Endothelial cell of umbilical vein (primary cell): ENCODE data around the gene TNS1. TPM values are rescaled to one million over a fixed set of nuclear protein-coding genes. Genes with fewer than 3 reads are reported as not detected.

Source experiments
- BruUV-seq: library from RNA; stranded (reverse); fragments of 400-500 nt; replicated peaks from 2 replicates; lab custom pipeline; 2021; lab: Mats Ljungman, UMichigan
- CTCF ChIA-PET: fragments of 300-600, 350-600 bp; sonication (Branson Sonifier 250); formaldehyde crosslinking; loops from one replicate; lab custom pipeline; 2021; ENCODE audit warnings: antibody characterized with exemption, inconsistent platforms; lab: Charles Lee
- POLR2A ChIA-PET: fragments of 300-600, 350-600 bp; sonication (Branson Sonifier 250); formaldehyde crosslinking; loops from one replicate; lab custom pipeline; 2021; ENCODE audit warnings: antibody characterized with exemption, inconsistent platforms; lab: Charles Lee
- DNase-seq: peaks from one replicate; pipeline ENCODE4 v3.0.0-alpha.2; 2011; ENCODE audit warnings: low read depth, low spot score
- FAIRE-seq: peaks from 2 replicates; lab custom pipeline; 2011; peaks lifted over from hg19 to GRCh38; lab: Jason Lieb, UNC
- H2AFZ ChIP-seq: 2 replicates; pipeline ENCODE4 v1.6.0; 2012; ENCODE audit warnings: low read depth, low read length, control low read depth, inconsistent platforms
- H3K27ac ChIP-seq: 2 replicates; pipeline ENCODE4 v1.5.1; 2011; ENCODE audit warnings: low read depth, mild to moderate bottlenecking, control low read depth, low read length, moderate library complexity; ENCODE audit not compliant: insufficient read depth
- H3K27me3 ChIP-seq, 2 experiments: 2 replicates each; pipeline versions ENCODE4 v1.6.0 to v1.6.1; 2011; ENCODE audit warnings: low read length in 2 of 2, mixed read lengths in 1 of 2; ENCODE audit not compliant: control insufficient read depth in 2 of 2, insufficient read depth in 2 of 2
- H3K36me3 ChIP-seq, 2 experiments: 2 replicates in 1 of 2; 3 replicates in 1 of 2; pipeline ENCODE4 v1.5.1; 2011; ENCODE audit warnings: low read length in 2 of 2, mild to moderate bottlenecking in 1 of 2, moderate library complexity in 1 of 2; ENCODE audit not compliant: control insufficient read depth in 2 of 2, insufficient read depth in 2 of 2; ENCODE audit errors: extremely low read depth in 1 of 2
- H3K4me1 ChIP-seq: 3 replicates; pipeline ENCODE4 v1.5.1; 2011; ENCODE audit warnings: mild to moderate bottlenecking, low read length; ENCODE audit not compliant: control insufficient read depth, insufficient read depth; ENCODE audit errors: extremely low read depth
- H3K4me2 ChIP-seq: 2 replicates; pipeline ENCODE4 v1.6.1; 2011; ENCODE audit warnings: low read length, control low read depth, mixed read lengths; ENCODE audit not compliant: insufficient read depth
- H3K4me3 ChIP-seq, 3 experiments: fragments of 200-600 bp in 1 of 3; sonication (generic), shearing (Covaris generic) in 1 of 3; replicated peaks in 1 of 3; 2 replicates each; pipeline ENCODE4 v1.5.1; 2011 to 2016; ENCODE audit warnings: control low read depth in 3 of 3, low read length in 3 of 3, mild to moderate bottlenecking in 2 of 3, inconsistent platforms in 1 of 3, low read depth in 1 of 3, moderate library complexity in 1 of 3; ENCODE audit not compliant: insufficient read depth in 1 of 3
- H3K79me2 ChIP-seq: 2 replicates; pipeline ENCODE4 v1.6.0; 2012; ENCODE audit warnings: low read length, inconsistent platforms; ENCODE audit not compliant: control insufficient read depth, insufficient read depth
- H3K9ac ChIP-seq: replicated peaks from 2 replicates; pipeline ENCODE3; 2011; ENCODE audit warnings: low read length, control low read depth; ENCODE audit not compliant: insufficient read depth; ENCODE audit errors: extremely low read depth
- H3K9me1 ChIP-seq: replicated peaks from 3 replicates; pipeline ENCODE4 v1.6.0; 2011; ENCODE audit warnings: mild to moderate bottlenecking, low read length; ENCODE audit not compliant: control insufficient read depth, insufficient read depth; ENCODE audit errors: extremely low read depth
- H3K9me3 ChIP-seq: replicated peaks from 2 replicates; pipeline ENCODE4 v1.5.1; 2012; ENCODE audit warnings: low read length, inconsistent platforms; ENCODE audit not compliant: control insufficient read depth, insufficient read depth
- H4K20me1 ChIP-seq: replicated peaks from 2 replicates; pipeline ENCODE3; 2011; ENCODE audit warnings: mild to moderate bottlenecking, low read length; ENCODE audit not compliant: control insufficient read depth, insufficient read depth; ENCODE audit errors: extremely low read depth
- CTCF ChIP-seq, 2 donors: IDR thresholded peaks; 1 replicate in 1 of 2; 2 replicates in 1 of 2; pipeline ENCODE4 v1.5.1; 2011; ENCODE audit warnings: low read length in 2 of 2, mild to moderate bottlenecking in 2 of 2, moderate library complexity in 2 of 2, control low read depth in 1 of 2, inconsistent platforms in 1 of 2, low read depth in 1 of 2; ENCODE audit not compliant: insufficient read depth in 1 of 2; ENCODE audit errors: extremely low read depth in 1 of 2
- EZH2 ChIP-seq: IDR thresholded peaks from 2 replicates; pipeline ENCODE4 v1.6.1; 2012; ENCODE audit warnings: borderline replicate concordance, low read depth, mild to moderate bottlenecking, moderate library complexity, low read length, inconsistent platforms; ENCODE audit not compliant: severe bottlenecking
- FOS ChIP-seq: IDR thresholded peaks from 2 replicates; pipeline ENCODE4 v1.6.1; 2011; ENCODE audit warnings: mild to moderate bottlenecking, low read length, moderate library complexity, borderline replicate concordance; ENCODE audit not compliant: insufficient read depth
- GATA2 ChIP-seq: IDR thresholded peaks from 2 replicates; pipeline ENCODE4 v1.7.0; 2011; ENCODE audit warnings: low read depth, mild to moderate bottlenecking, moderate library complexity, mixed read lengths, low read length; ENCODE audit not compliant: insufficient read length, insufficient read depth
- JUN ChIP-seq: IDR thresholded peaks from 2 replicates; pipeline ENCODE4 v1.6.1; 2011; ENCODE audit warnings: borderline replicate concordance, low read depth; ENCODE audit not compliant: insufficient read length, insufficient read depth
- MAX ChIP-seq: IDR thresholded peaks from 2 replicates; pipeline ENCODE4 v1.6.1; 2011; ENCODE audit not compliant: insufficient read depth, insufficient read length
- MYC ChIP-seq: IDR thresholded peaks from one replicate; pipeline ENCODE4 v1.6.1; 2011; ENCODE audit warnings: mild to moderate bottlenecking, low read depth, low read length
- POLR2A ChIP-seq: IDR thresholded peaks from 2 replicates; pipeline ENCODE4 v1.6.1; 2012; ENCODE audit warnings: low read depth, mild to moderate bottlenecking, control low read depth, low read length
- POLR2AphosphoS5 ChIP-seq: IDR thresholded peaks from 2 replicates; pipeline ENCODE4 v1.6.1; 2012; ENCODE audit warnings: low read depth, mild to moderate bottlenecking, control low read depth, low read length, moderate library complexity; ENCODE audit not compliant: insufficient read depth
- dilution Hi-C: fragments of 300-500 bp; cut with MboI; formaldehyde crosslinking; loops from one replicate; pipeline ENCODE4 v1.15.0; 2019; ENCODE audit warnings: low sequenced_read_pairs; ENCODE audit not compliant: extremely low pct_ligation_motif_present
- intact Hi-C: fragments of 100-400 bp; cut with micrococcal nuclease; formaldehyde crosslinking; loops from one replicate; pipeline ENCODE4 v1.10.0; 2022
- polyA plus RNA-seq, 4 experiments: library from polyadenylated mRNA; depleted of rRNA in 3 of 4; stranded (reverse) in 3 of 4; unstranded in 1 of 4; fragments of >200 nt; gene quantifications; 2 replicates each; pipeline versions ENCODE4 v1.2.1 to v1.2.3, GENCODE V29; 2011 to 2012; ENCODE audit warnings: missing spikeins in 1 of 4
- total RNA-seq: library from RNA; stranded (reverse); gene quantifications from 2 replicates; pipeline ENCODE4 v1.2.3, GENCODE V29; 2021

Gene TNS1
- total and polyA plus RNA-seq, 2 donors (not counting 3 experiments of a cell fraction or from before 2014, with no cell fraction given) = 11.0 to 52.1 TPM

- DNase-seq = no peak
- BruUV-seq = no TSS peak
- H3K9me3 ChIP-seq = no peaks in the 10 kb centered on the region
- intact Hi-C loops (no loop called here), dilution Hi-C loops (no loop called here)
- H4K20me1 ChIP-seq = no peaks in the 10 kb centered on the region
- H3K4me1 ChIP-seq = no peaks in the 10 kb centered on the region
- POLR2A ChIA-PET = no interaction called here
- no peak overlapping the region for H3K9ac ChIP-seq
- no peak overlapping the region for H3K4me3 ChIP-seq
- no peaks in the 10 kb centered on the region for H3K79me2 ChIP-seq
- H3K27me3 ChIP-seq = no peaks in the 10 kb centered on the region
- no peak for TF ChIP-seq MYC
- TF ChIP-seq CTCF (IDR thresholded peaks at IDR 0.05; ENCODE audit: extremely low read depth in 1 of 2, insufficient read depth in 1 of 2, low read depth in 1 of 2, low read length in 2 of 2) = no peak
- no peak for TF ChIP-seq POLR2AphosphoS5
- TF ChIP-seq POLR2A = no peak
- TF ChIP-seq JUN = no peak
- TF ChIP-seq GATA2 = no peak
- TF ChIP-seq MAX = no peak
- no peak for TF ChIP-seq FOS
- TF ChIP-seq EZH2 = no peak
- H3K9me1 ChIP-seq = no peaks in the 10 kb centered on the region
- CTCF ChIA-PET = interaction anchor here (0.8 to 1.3 kb wide), 4 partner anchors 19 to 189 kb away, joined by 3 read pairs; no protein-coding TSS in a partner anchor
- H3K27ac ChIP-seq = no peak overlapping the region
- peak; percentile 86 for FAIRE-seq
- peaks cover 3 to 17% of the 10 kb centered on the region in 2 experiments for H3K36me3 ChIP-seq
- no peak overlapping the region for H2AFZ ChIP-seq
- H3K4me2 ChIP-seq = no peak overlapping the region
These were observed 197.8 kb downstream of the TNS1 start for GRCh38 chr2:217804791-217805667.
